ENCODE measurements around the gene ABCC1.

GRCh38 chr16:16073001-16073545 is 123.7 kb downstream of the ABCC1 start:
- no peak for TF ChIP-seq POLR2A (IDR thresholded peaks at IDR 0.05)
- TF ChIP-seq CTCF (IDR thresholded peaks at IDR 0.05 in 4 of 5, conservative IDR thresholded peaks at IDR 0.05 in 1 of 5), result no peak
